ENCODE data around the gene APOL2. TPM values are rescaled to one million over a fixed set of nuclear protein-coding genes. Genes with fewer than 3 reads are reported as not detected.
A peak's percentile ranks its signal among the peaks of the same experiment; 100 is the strongest.
"Not testable (repeated sequence)": the region's sequence is repeated elsewhere in the genome, so short reads cannot be mapped to it uniquely, and the experiment has no call there.

APOL2 gene
- total RNA-seq, 1 donor from 2014 or later = 60.9 TPM

- no peak for DNase-seq (ENCODE audit: low read depth, low spot score)
These were observed 15.8 kb downstream of the APOL2 start for GRCh38 chr22:36223504-36223903.

DNA sequence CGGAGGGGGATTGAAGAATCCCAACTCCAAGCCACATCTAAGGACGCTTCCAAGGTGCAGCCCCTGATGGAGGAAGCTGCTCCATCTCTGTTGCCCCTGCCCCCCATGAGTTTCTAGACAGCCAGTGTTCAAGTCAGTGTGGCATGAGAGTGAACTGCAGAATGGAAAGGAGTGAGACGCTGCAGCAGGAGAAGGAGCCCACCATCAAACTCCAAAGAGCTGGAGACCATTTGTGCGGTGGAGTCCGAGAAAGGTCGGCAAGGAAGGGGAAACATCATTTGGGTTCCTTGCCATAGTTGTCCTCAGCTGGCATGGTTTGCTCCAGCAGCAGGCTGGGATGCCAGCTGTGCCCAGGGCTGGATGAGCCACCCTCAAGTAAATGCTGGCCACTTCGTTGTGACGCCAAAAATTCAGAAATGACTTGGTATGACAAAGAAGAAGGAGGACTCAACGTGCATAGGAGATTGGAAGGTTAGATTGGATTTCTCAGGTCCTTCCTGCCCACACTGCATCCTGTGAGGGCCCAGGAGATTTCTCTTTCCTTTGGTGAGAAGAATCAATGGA is 16.4 kb downstream of the APOL2 start:
- DNase-seq (ENCODE audit: low read depth, low spot score) = no peak

GRCh38 chr22:36221799-36222751 is 17.3 kb downstream of the APOL2 start:
- no peak for DNase-seq (ENCODE audit: low read depth, low spot score)

- DNase-seq (ENCODE audit: low read depth, low spot score) = no peak
These were observed 18.8 kb downstream of the APOL2 start for GRCh38 chr22:36220451-36220921.

- DNase-seq (ENCODE audit: low read depth, low spot score) = no peak
These were observed 20.6 kb downstream of the APOL2 start for GRCh38 chr22:36218648-36219193.

- DNase-seq (ENCODE audit: low read depth, low spot score) = no peak
These were observed 23.3 kb downstream of the APOL2 start for GRCh38 chr22:36215981-36216380.

DNA sequence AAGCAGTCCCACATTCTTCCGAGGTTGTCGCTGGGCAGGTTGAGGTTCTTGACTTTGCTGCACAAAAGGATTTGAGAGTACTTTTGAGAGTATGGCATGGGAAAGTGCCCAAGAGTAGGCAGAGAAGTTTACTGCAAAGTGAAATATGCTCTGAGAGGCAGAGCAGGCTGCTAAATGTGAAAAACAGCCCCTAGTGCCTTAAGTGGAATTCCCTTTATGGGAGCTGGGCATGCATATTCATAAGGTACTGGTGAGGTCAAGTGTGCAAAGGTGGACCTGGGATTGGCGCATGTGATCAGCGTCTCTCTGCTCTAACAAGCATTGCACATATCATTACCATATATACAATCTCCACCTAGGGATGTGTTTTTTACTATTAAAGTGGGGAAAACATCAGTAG is 25.7 kb downstream of the APOL2 start:
- DNase-seq (ENCODE audit: low read depth, low spot score) = no peak

DNA sequence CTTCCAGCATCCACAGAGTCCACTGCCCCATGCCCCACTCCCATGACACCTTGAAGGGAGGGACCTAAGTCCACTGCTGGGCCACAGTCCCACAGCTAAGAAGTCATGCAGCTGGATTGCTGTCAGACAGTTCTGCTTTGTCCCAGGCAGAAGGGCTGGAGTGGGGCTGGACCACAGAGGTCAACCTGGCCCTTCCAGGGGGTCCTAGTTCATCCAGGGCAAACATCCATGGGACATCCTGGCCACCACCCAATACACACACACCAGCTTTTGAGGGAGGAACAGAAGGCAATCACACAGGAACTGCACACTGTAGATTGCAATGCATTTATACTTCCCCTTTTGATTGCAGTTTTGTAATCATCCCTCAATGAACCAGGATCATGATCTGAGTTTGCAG is 26.4 kb downstream of the APOL2 start:
- no peak for DNase-seq (ENCODE audit: low read depth, low spot score)

DNA sequence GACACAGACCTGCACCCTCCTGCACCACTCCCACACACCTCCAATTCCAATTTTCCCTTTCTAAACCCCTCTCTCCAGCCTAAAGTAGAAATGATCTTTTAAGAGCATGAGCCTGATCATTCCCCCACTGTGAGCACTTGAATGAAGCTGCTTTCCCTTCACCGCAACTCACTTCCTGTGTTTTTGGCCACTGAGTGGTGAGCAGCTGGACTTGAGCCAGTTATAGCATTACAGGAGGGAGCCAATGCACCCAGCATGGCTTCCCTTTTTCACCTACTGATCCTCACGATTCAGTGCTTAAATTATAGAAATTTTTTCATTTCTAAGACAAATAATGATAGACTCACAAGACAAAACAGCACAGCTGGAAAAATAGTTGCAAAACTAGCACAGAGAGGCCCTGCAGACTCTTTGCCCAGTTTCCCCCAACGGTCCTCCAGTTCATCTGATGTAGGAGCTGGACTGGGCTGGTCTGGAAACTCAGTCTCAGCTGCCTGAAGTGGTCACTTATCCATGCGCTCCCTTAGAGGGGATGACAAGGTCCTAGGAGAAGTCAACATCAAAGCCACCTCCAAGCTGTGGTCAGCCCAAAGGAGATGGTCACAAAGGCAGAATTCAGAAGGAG is 28.0 kb downstream of the APOL2 start:
- no peak for DNase-seq (ENCODE audit: low read depth, low spot score)

DNA sequence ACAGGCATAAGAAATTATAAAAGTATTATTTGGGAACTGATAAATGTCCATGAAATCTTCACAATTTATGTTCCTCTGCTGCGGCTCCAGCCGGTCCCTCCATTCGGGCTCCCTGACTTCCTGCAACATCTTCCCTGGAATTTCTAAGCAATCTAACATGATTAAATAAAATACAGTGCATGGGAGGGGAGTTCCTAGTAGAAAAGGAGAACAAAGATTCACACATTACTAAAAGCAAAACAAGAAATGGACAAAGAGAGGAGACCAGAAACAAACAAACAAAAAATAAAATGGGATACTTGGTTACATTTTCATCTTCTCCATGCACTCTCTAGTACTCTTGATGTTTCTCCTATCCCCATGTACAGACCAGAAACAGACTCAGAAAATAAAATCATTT is 29.1 kb downstream of the APOL2 start:
- no peak for DNase-seq (ENCODE audit: low read depth, low spot score)

GRCh38 chr22:36209488-36209908 is 29.8 kb downstream of the APOL2 start:
- not testable (repeated sequence) for DNase-seq (ENCODE audit: low read depth, low spot score)

DNA sequence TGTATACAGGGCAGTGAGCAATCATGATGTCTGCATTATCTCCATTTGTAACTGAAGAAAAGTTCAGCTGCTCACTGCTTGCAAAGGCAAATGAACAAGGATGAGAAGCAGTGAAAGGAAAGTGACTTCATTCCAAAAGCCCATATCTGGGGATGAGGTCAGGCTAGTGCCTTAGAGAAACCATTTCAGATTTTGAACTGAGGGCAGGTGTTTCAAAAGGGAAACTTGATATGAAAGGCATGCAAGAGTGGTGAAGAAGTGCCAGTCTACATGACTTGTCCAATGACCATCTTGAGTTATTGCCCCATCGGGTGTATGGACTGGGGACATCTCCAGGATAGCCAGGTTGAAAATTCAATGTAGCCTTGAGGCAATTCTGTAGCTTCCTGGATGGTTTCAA is 30.4 kb downstream of the APOL2 start:
- no peak for DNase-seq (ENCODE audit: low read depth, low spot score)

- DNase-seq (ENCODE audit: low read depth, low spot score) = no peak
These were observed 31.1 kb downstream of the APOL2 start for GRCh38 chr22:36208162-36208765.

DNA sequence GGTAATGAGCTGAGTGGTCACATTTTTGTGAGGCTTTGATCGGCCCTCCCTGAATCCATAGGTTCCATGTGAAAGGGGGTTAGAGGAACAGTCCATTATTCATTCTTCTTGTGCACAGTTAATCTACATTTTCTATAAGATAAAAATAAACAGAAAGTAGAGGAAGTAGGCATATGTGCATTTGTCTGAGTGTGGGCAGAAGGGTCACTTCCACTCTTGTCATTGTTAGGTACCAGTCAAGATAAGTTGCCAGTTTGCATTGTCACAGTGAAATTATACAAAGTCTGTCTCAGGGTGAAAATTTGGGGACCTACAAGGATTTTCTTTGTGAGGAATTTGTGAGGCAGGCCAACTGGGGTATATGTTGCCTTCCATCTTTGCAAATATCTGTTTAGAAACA is 33.1 kb downstream of the APOL2 start:
- no peak for DNase-seq (ENCODE audit: low read depth, low spot score)

GRCh38 chr22:36205573-36205972 is 33.8 kb downstream of the APOL2 start:
- DNase-seq (ENCODE audit: low read depth, low spot score) = not testable (repeated sequence)

- DNase-seq (ENCODE audit: low read depth, low spot score) = no peak
These were observed 34.7 kb downstream of the APOL2 start for GRCh38 chr22:36204632-36205015.

DNA sequence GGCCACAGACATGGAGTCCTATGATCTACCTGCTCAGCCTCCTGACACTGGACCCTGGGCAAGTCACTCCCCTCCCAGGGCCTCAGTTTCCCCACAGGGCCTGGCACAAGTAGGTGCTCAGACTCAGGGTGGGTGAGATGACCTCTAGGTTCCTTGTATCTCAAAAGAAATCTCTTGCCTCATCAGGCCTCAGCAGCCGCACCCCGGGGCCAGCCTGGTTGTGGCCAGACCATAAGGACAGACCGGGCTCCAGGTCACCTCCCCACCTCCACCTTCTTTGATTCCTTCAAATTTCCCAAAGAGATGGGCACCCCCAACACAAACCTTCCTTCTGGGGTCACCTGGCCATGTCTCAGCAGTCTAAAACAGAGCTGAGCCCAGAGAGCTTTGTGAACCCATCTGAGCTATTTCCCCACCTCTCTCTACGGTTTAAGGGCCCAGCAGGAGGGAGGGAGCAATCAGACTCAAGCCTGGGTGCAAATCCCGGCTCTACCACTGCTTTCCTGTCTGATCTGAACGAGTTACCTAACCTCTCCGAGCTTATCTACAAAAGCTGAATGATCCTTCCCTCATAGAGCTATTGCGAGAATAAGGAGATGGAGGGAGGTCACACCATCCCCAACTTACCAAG is 35.2 kb downstream of the APOL2 start:
- DNase-seq (ENCODE audit: low read depth, low spot score) = no peak

- not testable (repeated sequence) for DNase-seq (ENCODE audit: low read depth, low spot score)
These were observed 35.9 kb downstream of the APOL2 start for GRCh38 chr22:36203441-36203840.

- peak; percentile 36 for DNase-seq (ENCODE audit: low read depth, low spot score)
These were observed 36.4 kb downstream of the APOL2 start for GRCh38 chr22:36202906-36203305.

DNA sequence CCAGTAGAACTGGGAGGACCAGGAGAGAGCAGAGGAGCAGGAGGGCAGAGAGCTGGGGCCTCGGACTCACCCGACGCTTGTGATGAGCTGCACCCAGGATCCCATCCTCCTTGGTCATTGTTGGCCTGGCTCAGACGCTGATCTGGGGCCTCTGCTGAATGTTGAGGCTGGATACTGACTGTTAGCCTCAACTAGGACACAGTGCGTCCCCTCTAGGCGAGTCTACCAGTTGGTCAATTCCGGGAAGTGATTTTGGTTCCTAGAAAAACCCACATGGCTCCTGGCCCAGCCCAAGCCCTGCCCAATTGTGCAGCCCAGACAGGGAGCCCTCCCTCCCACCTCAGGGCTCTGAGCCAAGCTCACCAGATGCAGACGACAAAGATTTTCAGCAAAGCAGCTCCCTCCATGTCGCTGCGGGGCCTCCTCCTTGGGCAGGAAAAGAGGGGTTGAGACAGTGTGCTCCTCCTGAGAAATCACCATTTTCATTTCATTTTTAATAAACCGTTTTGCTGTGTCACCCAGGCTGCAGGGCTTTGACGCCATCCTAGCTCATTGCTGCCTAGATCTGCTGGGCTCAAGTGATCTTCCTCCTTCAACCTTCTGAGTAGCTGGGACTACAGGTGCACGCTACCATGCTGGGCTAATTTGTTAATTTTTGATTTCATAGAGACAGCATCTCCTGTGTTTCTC is 37.6 kb downstream of the APOL2 start, which contains the start of gene APOL4:
APOL4 (minus strand) TSS at position 180 of the 690 bp plus-strand sequence; CDS start at position 105, 75 bp downstream.
- DNase-seq (ENCODE audit: low read depth, low spot score) = no peak
